Endothelial cell of umbilical vein (primary cell): ENCODE data around the gene SOX9. TPM values are rescaled to one million over a fixed set of nuclear protein-coding genes. Genes with fewer than 3 reads are reported as not detected.

Experiments
- BruUV-seq: library from RNA; stranded (reverse); fragments of 400-500 nt; replicated peaks from 2 replicates; lab custom pipeline; 2021; lab: Mats Ljungman, UMichigan
- CTCF ChIA-PET: fragments of 300-600, 350-600 bp; sonication (Branson Sonifier 250); formaldehyde crosslinking; loops from one replicate; lab custom pipeline; 2021; ENCODE audit warnings: antibody characterized with exemption, inconsistent platforms; lab: Charles Lee
- POLR2A ChIA-PET: fragments of 300-600, 350-600 bp; sonication (Branson Sonifier 250); formaldehyde crosslinking; loops from one replicate; lab custom pipeline; 2021; ENCODE audit warnings: antibody characterized with exemption, inconsistent platforms; lab: Charles Lee
- DNase-seq: peaks from one replicate; pipeline ENCODE4 v3.0.0-alpha.2; 2011; ENCODE audit warnings: low read depth, low spot score
- FAIRE-seq: peaks from 2 replicates; lab custom pipeline; 2011; peaks lifted over from hg19 to GRCh38; lab: Jason Lieb, UNC
- H2AFZ ChIP-seq: 2 replicates; pipeline ENCODE4 v1.6.0; 2012; ENCODE audit warnings: low read depth, low read length, control low read depth, inconsistent platforms
- H3K27ac ChIP-seq: 2 replicates; pipeline ENCODE4 v1.5.1; 2011; ENCODE audit warnings: low read depth, mild to moderate bottlenecking, control low read depth, low read length, moderate library complexity; ENCODE audit not compliant: insufficient read depth
- H3K27me3 ChIP-seq, 2 experiments: 2 replicates each; pipeline versions ENCODE4 v1.6.0 to v1.6.1; 2011; ENCODE audit warnings: low read length in 2 of 2, mixed read lengths in 1 of 2; ENCODE audit not compliant: control insufficient read depth in 2 of 2, insufficient read depth in 2 of 2
- H3K36me3 ChIP-seq, 2 experiments: 2 replicates in 1 of 2; 3 replicates in 1 of 2; pipeline ENCODE4 v1.5.1; 2011; ENCODE audit warnings: low read length in 2 of 2, mild to moderate bottlenecking in 1 of 2, moderate library complexity in 1 of 2; ENCODE audit not compliant: control insufficient read depth in 2 of 2, insufficient read depth in 2 of 2; ENCODE audit errors: extremely low read depth in 1 of 2
- H3K4me1 ChIP-seq: 3 replicates; pipeline ENCODE4 v1.5.1; 2011; ENCODE audit warnings: mild to moderate bottlenecking, low read length; ENCODE audit not compliant: control insufficient read depth, insufficient read depth; ENCODE audit errors: extremely low read depth
- H3K4me2 ChIP-seq: 2 replicates; pipeline ENCODE4 v1.6.1; 2011; ENCODE audit warnings: low read length, control low read depth, mixed read lengths; ENCODE audit not compliant: insufficient read depth
- H3K4me3 ChIP-seq, 3 experiments: fragments of 200-600 bp in 1 of 3; sonication (generic), shearing (Covaris generic) in 1 of 3; replicated peaks in 1 of 3; 2 replicates each; pipeline ENCODE4 v1.5.1; 2011 to 2016; ENCODE audit warnings: control low read depth in 3 of 3, low read length in 3 of 3, mild to moderate bottlenecking in 2 of 3, inconsistent platforms in 1 of 3, low read depth in 1 of 3, moderate library complexity in 1 of 3; ENCODE audit not compliant: insufficient read depth in 1 of 3
- H3K79me2 ChIP-seq: 2 replicates; pipeline ENCODE4 v1.6.0; 2012; ENCODE audit warnings: low read length, inconsistent platforms; ENCODE audit not compliant: control insufficient read depth, insufficient read depth
- H3K9ac ChIP-seq: replicated peaks from 2 replicates; pipeline ENCODE3; 2011; ENCODE audit warnings: low read length, control low read depth; ENCODE audit not compliant: insufficient read depth; ENCODE audit errors: extremely low read depth
- H3K9me1 ChIP-seq: replicated peaks from 3 replicates; pipeline ENCODE4 v1.6.0; 2011; ENCODE audit warnings: mild to moderate bottlenecking, low read length; ENCODE audit not compliant: control insufficient read depth, insufficient read depth; ENCODE audit errors: extremely low read depth
- H3K9me3 ChIP-seq: replicated peaks from 2 replicates; pipeline ENCODE4 v1.5.1; 2012; ENCODE audit warnings: low read length, inconsistent platforms; ENCODE audit not compliant: control insufficient read depth, insufficient read depth
- H4K20me1 ChIP-seq: replicated peaks from 2 replicates; pipeline ENCODE3; 2011; ENCODE audit warnings: mild to moderate bottlenecking, low read length; ENCODE audit not compliant: control insufficient read depth, insufficient read depth; ENCODE audit errors: extremely low read depth
- EZH2 ChIP-seq: IDR thresholded peaks from 2 replicates; pipeline ENCODE4 v1.6.1; 2012; ENCODE audit warnings: borderline replicate concordance, low read depth, mild to moderate bottlenecking, moderate library complexity, low read length, inconsistent platforms; ENCODE audit not compliant: severe bottlenecking
- FOS ChIP-seq: IDR thresholded peaks from 2 replicates; pipeline ENCODE4 v1.6.1; 2011; ENCODE audit warnings: mild to moderate bottlenecking, low read length, moderate library complexity, borderline replicate concordance; ENCODE audit not compliant: insufficient read depth
- GATA2 ChIP-seq: IDR thresholded peaks from 2 replicates; pipeline ENCODE4 v1.7.0; 2011; ENCODE audit warnings: low read depth, mild to moderate bottlenecking, moderate library complexity, mixed read lengths, low read length; ENCODE audit not compliant: insufficient read length, insufficient read depth
- JUN ChIP-seq: IDR thresholded peaks from 2 replicates; pipeline ENCODE4 v1.6.1; 2011; ENCODE audit warnings: borderline replicate concordance, low read depth; ENCODE audit not compliant: insufficient read length, insufficient read depth
- MYC ChIP-seq: IDR thresholded peaks from one replicate; pipeline ENCODE4 v1.6.1; 2011; ENCODE audit warnings: mild to moderate bottlenecking, low read depth, low read length
- POLR2A ChIP-seq: IDR thresholded peaks from 2 replicates; pipeline ENCODE4 v1.6.1; 2012; ENCODE audit warnings: low read depth, mild to moderate bottlenecking, control low read depth, low read length
- POLR2AphosphoS5 ChIP-seq: IDR thresholded peaks from 2 replicates; pipeline ENCODE4 v1.6.1; 2012; ENCODE audit warnings: low read depth, mild to moderate bottlenecking, control low read depth, low read length, moderate library complexity; ENCODE audit not compliant: insufficient read depth
- dilution Hi-C: fragments of 300-500 bp; cut with MboI; formaldehyde crosslinking; loops from one replicate; pipeline ENCODE4 v1.15.0; 2019; ENCODE audit warnings: low sequenced_read_pairs; ENCODE audit not compliant: extremely low pct_ligation_motif_present
- intact Hi-C: fragments of 100-400 bp; cut with micrococcal nuclease; formaldehyde crosslinking; loops from one replicate; pipeline ENCODE4 v1.10.0; 2022
- polyA plus RNA-seq, 4 experiments: library from polyadenylated mRNA; depleted of rRNA in 3 of 4; stranded (reverse) in 3 of 4; unstranded in 1 of 4; fragments of >200 nt; gene quantifications; 2 replicates each; pipeline versions ENCODE4 v1.2.1 to v1.2.3, GENCODE V29; 2011 to 2012; ENCODE audit warnings: missing spikeins in 1 of 4
- total RNA-seq: library from RNA; stranded (reverse); gene quantifications from 2 replicates; pipeline ENCODE4 v1.2.3, GENCODE V29; 2021
- TF ChIP-seq, protein P1 (sequence below), 2 donors: IDR thresholded peaks; 1 replicate in 1 of 2; 2 replicates in 1 of 2; pipeline ENCODE4 v1.5.1; 2011; ENCODE audit warnings: low read length in 2 of 2, mild to moderate bottlenecking in 2 of 2, moderate library complexity in 2 of 2, control low read depth in 1 of 2, inconsistent platforms in 1 of 2, low read depth in 1 of 2; ENCODE audit not compliant: insufficient read depth in 1 of 2; ENCODE audit errors: extremely low read depth in 1 of 2
- TF ChIP-seq, protein P2 (sequence below): IDR thresholded peaks from 2 replicates; pipeline ENCODE4 v1.6.1; 2011; ENCODE audit not compliant: insufficient read depth, insufficient read length

The SOX9 gene
- total and polyA plus RNA-seq, 2 donors (not counting 3 experiments of a cell fraction or from before 2014, with no cell fraction given), result not detected

DNA sequence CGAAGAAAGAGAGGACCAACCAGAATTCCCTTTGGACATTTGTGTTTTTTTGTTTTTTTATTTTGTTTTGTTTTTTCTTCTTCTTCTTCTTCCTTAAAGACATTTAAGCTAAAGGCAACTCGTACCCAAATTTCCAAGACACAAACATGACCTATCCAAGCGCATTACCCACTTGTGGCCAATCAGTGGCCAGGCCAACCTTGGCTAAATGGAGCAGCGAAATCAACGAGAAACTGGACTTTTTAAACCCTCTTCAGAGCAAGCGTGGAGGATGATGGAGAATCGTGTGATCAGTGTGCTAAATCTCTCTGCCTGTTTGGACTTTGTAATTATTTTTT, 3.6 kb downstream of the SOX9 start:
- Histone ChIP-seq H4K20me1 (no peaks in the 10 kb centered on the region), H3K4me3 (no peak overlapping the region), H2AFZ (no peak overlapping the region), H3K4me1 (no peaks in the 10 kb centered on the region), H3K27me3 (peaks cover 27 to 47% of the 10 kb centered on the region in 2 experiments), H3K27ac (no peak overlapping the region), H3K79me2 (no peaks in the 10 kb centered on the region), H3K4me2 (no peak overlapping the region), H3K9ac (no peak overlapping the region), H3K36me3 (no peaks in the 10 kb centered on the region), H3K9me1 (no peaks in the 10 kb centered on the region), H3K9me3 (no peaks in the 10 kb centered on the region)
- dilution Hi-C loops, result no loop called here
- ChIA-PET CTCF (no interaction called here), POLR2A (no interaction called here)
- no peak for FAIRE-seq
- DNase-seq, result no peak
- no TSS peak for BruUV-seq
- intact Hi-C loops, result loop anchor here (5.0 kb wide), 2 partner anchors 413 to 1357 kb away; no protein-coding TSS in a partner anchor
- TF ChIP-seq, protein P1, sequence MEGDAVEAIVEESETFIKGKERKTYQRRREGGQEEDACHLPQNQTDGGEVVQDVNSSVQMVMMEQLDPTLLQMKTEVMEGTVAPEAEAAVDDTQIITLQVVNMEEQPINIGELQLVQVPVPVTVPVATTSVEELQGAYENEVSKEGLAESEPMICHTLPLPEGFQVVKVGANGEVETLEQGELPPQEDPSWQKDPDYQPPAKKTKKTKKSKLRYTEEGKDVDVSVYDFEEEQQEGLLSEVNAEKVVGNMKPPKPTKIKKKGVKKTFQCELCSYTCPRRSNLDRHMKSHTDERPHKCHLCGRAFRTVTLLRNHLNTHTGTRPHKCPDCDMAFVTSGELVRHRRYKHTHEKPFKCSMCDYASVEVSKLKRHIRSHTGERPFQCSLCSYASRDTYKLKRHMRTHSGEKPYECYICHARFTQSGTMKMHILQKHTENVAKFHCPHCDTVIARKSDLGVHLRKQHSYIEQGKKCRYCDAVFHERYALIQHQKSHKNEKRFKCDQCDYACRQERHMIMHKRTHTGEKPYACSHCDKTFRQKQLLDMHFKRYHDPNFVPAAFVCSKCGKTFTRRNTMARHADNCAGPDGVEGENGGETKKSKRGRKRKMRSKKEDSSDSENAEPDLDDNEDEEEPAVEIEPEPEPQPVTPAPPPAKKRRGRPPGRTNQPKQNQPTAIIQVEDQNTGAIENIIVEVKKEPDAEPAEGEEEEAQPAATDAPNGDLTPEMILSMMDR (IDR thresholded peaks at IDR 0.05; ENCODE audit: extremely low read depth in 1 of 2, insufficient read depth in 1 of 2, low read depth in 1 of 2, low read length in 2 of 2), result no peak
- no peak for TF ChIP-seq POLR2A
- TF ChIP-seq POLR2AphosphoS5, result no peak
- TF ChIP-seq MYC, result no peak
- TF ChIP-seq, protein P2, sequence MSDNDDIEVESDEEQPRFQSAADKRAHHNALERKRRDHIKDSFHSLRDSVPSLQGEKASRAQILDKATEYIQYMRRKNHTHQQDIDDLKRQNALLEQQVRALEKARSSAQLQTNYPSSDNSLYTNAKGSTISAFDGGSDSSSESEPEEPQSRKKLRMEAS, result no peak
- TF ChIP-seq GATA2, result no peak
- no peak for TF ChIP-seq EZH2
- no peak for TF ChIP-seq FOS
- TF ChIP-seq JUN, result no peak
